K562 (cell line): Measurements from ENCODE around the gene PSMA5. TPM values are rescaled to one million over a fixed set of nuclear protein-coding genes. Genes with fewer than 3 reads are reported as not detected.

Experiments
- ATAC-seq: fragments of 200-7000 bp; cut with Tn5 transposase; 3 replicates; pipeline ENCODE4 v1.9.1; 2020; ENCODE audit warnings: moderate library complexity
- BruUV-seq: library from RNA; stranded (reverse); fragments of 400-500 nt; replicated peaks from 2 replicates; lab custom pipeline; 2021; lab: Mats Ljungman, UMichigan
- CTCF ChIA-PET: fragments of 300-600 bp; formaldehyde crosslinking; extraction: SDS; loops from one replicate; lab custom pipeline; 2021; ENCODE audit warnings: low intra/inter-chr PET ratio; lab: Yijun Ruan, JAX
- POLR2A ChIA-PET: fragments of 300-600, 350-650 bp; sonication (Branson Sonifier 250); formaldehyde crosslinking; extraction: SDS; loops from one replicate; lab custom pipeline; 2021; ENCODE audit warnings: antibody characterized with exemption, inconsistent platforms; lab: Yijun Ruan, JAX
- DNase-seq, 4 experiments: peaks; one replicate each; pipeline versions ENCODE4 v3.0.0 to v3.0.0-alpha.2; 2011 to 2018; ENCODE audit warnings: low spot score in 3 of 4, mixed read lengths in 3 of 4; ENCODE audit errors: extremely low read depth in 1 of 4
- FAIRE-seq: peaks from 2 replicates; lab custom pipeline; 2011; peaks lifted over from hg19 to GRCh38; lab: Jason Lieb, UNC
- H2AFZ ChIP-seq: 2 replicates; pipeline ENCODE4 v1.6.0; 2011; ENCODE audit warnings: low read depth, low read length, control low read depth, inconsistent platforms
- H3K27ac ChIP-seq: fragments of 200-600 bp; 3 replicates; pipeline ENCODE4 v1.8.0; 2011; ENCODE audit warnings: low read depth, mild to moderate bottlenecking, control low read depth, inconsistent platforms, low read length, moderate library complexity, mixed read lengths; ENCODE audit errors: extremely low read depth
- H3K27me3 ChIP-seq, 2 experiments: fragments of 300-600 bp in 1 of 2; 2 replicates in 1 of 2; 3 replicates in 1 of 2; pipeline versions ENCODE4 v1.6.0 to v1.8.0; 2011; ENCODE audit warnings: inconsistent platforms in 2 of 2, low read length in 2 of 2, mild to moderate bottlenecking in 1 of 2, mixed read lengths in 1 of 2, moderate library complexity in 1 of 2; ENCODE audit not compliant: control insufficient read depth in 2 of 2, insufficient read depth in 2 of 2
- H3K36me3 ChIP-seq: fragments of 300-600 bp; 3 replicates; pipeline ENCODE4 v1.8.0; 2011; ENCODE audit warnings: mild to moderate bottlenecking, low read length, inconsistent platforms; ENCODE audit not compliant: control insufficient read depth, insufficient read depth
- H3K4me1 ChIP-seq, 2 experiments: fragments of 200-600 bp in 1 of 2; replicated peaks in 1 of 2; 2 replicates in 1 of 2; 3 replicates in 1 of 2; pipeline versions ENCODE4 v1.5.1 to v1.8.0; 2011; ENCODE audit warnings: inconsistent platforms in 2 of 2, low read length in 2 of 2, mild to moderate bottlenecking in 1 of 2, mixed read lengths in 1 of 2, moderate library complexity in 1 of 2; ENCODE audit not compliant: control insufficient read depth in 2 of 2, insufficient read depth in 2 of 2
- H3K4me2 ChIP-seq: 2 replicates; pipeline ENCODE4 v1.6.1; 2011; ENCODE audit warnings: low read length, control low read depth, inconsistent platforms, mixed read lengths; ENCODE audit not compliant: insufficient read depth
- H3K4me3 ChIP-seq: fragments of 200-600 bp; sonication (generic), shearing (Covaris generic); 2 replicates; pipeline ENCODE4 v1.5.1; 2016; ENCODE audit warnings: control low read depth, inconsistent platforms
- H3K79me2 ChIP-seq: fragments of 200-600 bp; 3 replicates; pipeline ENCODE4 v1.8.0; 2011; ENCODE audit warnings: low read length, inconsistent platforms; ENCODE audit not compliant: control insufficient read depth, insufficient read depth
- H3K9ac ChIP-seq, 2 experiments: 2 replicates each; pipeline versions ENCODE4 v1.6.0 to v1.6.1; 2011; ENCODE audit warnings: low read depth in 2 of 2, low read length in 2 of 2, control low read depth in 1 of 2, inconsistent platforms in 1 of 2, mild to moderate bottlenecking in 1 of 2, mixed read lengths in 1 of 2; ENCODE audit not compliant: insufficient read depth in 1 of 2
- H3K9me1 ChIP-seq: one replicate; pipeline ENCODE4 v1.6.0; 2011; ENCODE audit warnings: inconsistent platforms, mild to moderate bottlenecking, low read length, moderate library complexity; ENCODE audit not compliant: control insufficient read depth, insufficient read depth
- H3K9me3 ChIP-seq: replicated peaks from 2 replicates; pipeline ENCODE4 v1.5.1; 2011; ENCODE audit warnings: low read depth, low read length, inconsistent platforms; ENCODE audit not compliant: control insufficient read depth, insufficient read depth
- H4K20me1 ChIP-seq: replicated peaks from 2 replicates; pipeline ENCODE4 v1.6.1; 2011; ENCODE audit warnings: low read length, inconsistent platforms, mixed read lengths; ENCODE audit not compliant: control insufficient read depth, insufficient read depth
- C11orf30 ChIP-seq: fragments of 450-650 bp; IDR thresholded peaks from 2 replicates; pipeline ENCODE4 v1.6.1; 2016; ENCODE audit warnings: low read depth, mild to moderate bottlenecking
- GMEB1 ChIP-seq: fragments of 250-450 bp; sonication (Bioruptor Pico); IDR thresholded peaks from 2 replicates; pipeline ENCODE4 v1.4.0; 2020; ENCODE audit warnings: mild to moderate bottlenecking
- HDAC1 ChIP-seq, 2 experiments: fragments of 450-650 bp; IDR thresholded peaks; 2 replicates each; pipeline ENCODE4 v1.6.1; 2016 to 2017; ENCODE audit warnings: inconsistent platforms in 1 of 2, mild to moderate bottlenecking in 1 of 2, moderate library complexity in 1 of 2
- HIVEP1 ChIP-seq: fragments of 250-450 bp; sonication (Bioruptor Pico); IDR thresholded peaks from 2 replicates; pipeline ENCODE4 v1.4.0; 2020; ENCODE audit warnings: mild to moderate bottlenecking
- HSF4 ChIP-seq: fragments of 250-450 bp; sonication (Bioruptor Pico); IDR thresholded peaks from 2 replicates; pipeline ENCODE4 v2.1.2; 2022; ENCODE audit warnings: mild to moderate bottlenecking, moderate library complexity, borderline replicate concordance
- MAFG ChIP-seq: fragments of 450-650 bp; conservative IDR thresholded peaks from 2 replicates; pipeline ENCODE4 v1.6.1; 2016; ENCODE audit warnings: missing genetic modification characterization, missing compliant biosample characterization
- MAFK ChIP-seq: IDR thresholded peaks from 2 replicates; pipeline ENCODE4 v1.6.1; 2011; ENCODE audit warnings: low read length, improper control_type of control experiment
- NFXL1 ChIP-seq: fragments of 450-650 bp; formaldehyde crosslinking; IDR thresholded peaks from 2 replicates; pipeline ENCODE4 v1.4.0; 2021; ENCODE audit warnings: mild to moderate bottlenecking
- SMARCA4 ChIP-seq: fragments of 450-650 bp; IDR thresholded peaks from 2 replicates; pipeline ENCODE4 v1.6.1; 2016
- ZNF134 ChIP-seq: fragments of 250-450 bp; sonication (Bioruptor Pico); conservative IDR thresholded peaks from 2 replicates; pipeline ENCODE4 v1.4.0; 2020
- ZNF280B ChIP-seq: fragments of 250-450 bp; sonication (Bioruptor Pico); IDR thresholded peaks from 2 replicates; pipeline ENCODE4 v1.5.1; 2021; ENCODE audit warnings: mild to moderate bottlenecking
- ZNF316 ChIP-seq: fragments of 450-650 bp; IDR thresholded peaks from 2 replicates; pipeline ENCODE4 v1.6.1; 2016
- WGBS: fragments of 100-300 bp; shearing (Covaris generic); methylation state at CpG from one replicate; pipeline ENCODE4 v1.1.6; 2016; ENCODE audit warnings: low coverage, mixed read lengths; ENCODE audit not compliant: insufficient coverage; ENCODE audit errors: missing lambda C conversion rate; 5-methylcytosine and 5-hydroxymethylcytosine counted together
- in situ Hi-C: fragments of 300-500 bp; cut with MboI; formaldehyde crosslinking; loops from 4 replicates; pipeline ENCODE4 v1.15.0; 2018; ENCODE audit warnings: inconsistent platforms, mixed read lengths
- intact Hi-C: fragments of 100-400 bp; cut with micrococcal nuclease; formaldehyde crosslinking; loops from 2 replicates; pipeline ENCODE4 v1.14.2; 2022
- polyA plus RNA-seq, 8 experiments: library from polyadenylated mRNA; depleted of rRNA in 4 of 8; stranded (reverse) in 5 of 8; unstranded in 3 of 8; fragments of >200 nt; fragmentation: Nextera tagmentation in 2 of 8; fragmentation: Illumina TruSeq in 1 of 8; extraction: Ambion mirVana in 2 of 8; extraction: Trizol in 1 of 8; gene quantifications; 2 replicates each; pipeline versions ENCODE4 v1.2.1 to v1.2.3, GENCODE V29; 2011 to 2014; ENCODE audit warnings: inconsistent platforms in 1 of 8, missing spikeins in 1 of 8
- total RNA-seq, 7 experiments: library from RNA; depleted of rRNA in 6 of 7; stranded (reverse); fragments of >200 nt in 6 of 7; fragmentation: Illumina TruSeq in 2 of 7; extraction: Trizol in 2 of 7; gene quantifications; 2 replicates each; pipeline versions ENCODE4 v1.2.1 to v1.2.3, GENCODE V29; 2011 to 2021; ENCODE audit warnings: low replicate concordance in 1 of 7

Gene PSMA5
- total and polyA plus RNA-seq, 9 of the 15 experiments (the other 6 are each of a cell fraction or from before 2014, with no cell fraction given): 82.6 to 542 (median 287) TPM

GRCh38 chr1:109454497-109455133 is 28.4 kb upstream of the PSMA5 start (continued):
- TF ChIP-seq HDAC1 (IDR thresholded peaks at IDR 0.05) (no peak), ZNF134 (CRISPR knock-in tag) (no peak), ZNF280B (CRISPR knock-in tag) (0 out of 2 replicates have a peak, but pooled peaks have one; percentile 28)
- TF ChIP-seq, all 486 proteins: peak for 5

- in situ Hi-C loops: no loop called here
- WGBS: 3% methylated on average over 4 of the region's 4 CpGs
- POLR2A ChIA-PET: no interaction called here
- no TSS peak for BruUV-seq
- CTCF ChIA-PET: interaction anchor here (0.6 kb wide), 1 partner anchor 564 kb away, joined by 3 read pairs; no protein-coding TSS in a partner anchor
- Histone ChIP-seq H3K9me1 (no peaks in the 10 kb centered on the region), H3K27ac (no peak overlapping the region), H3K4me2 (no peak overlapping the region), H3K9me3 (no peaks in the 10 kb centered on the region), H4K20me1 (no peaks in the 10 kb centered on the region), H3K79me2 (no peaks in the 10 kb centered on the region), H3K4me1 (no peaks in the 10 kb centered on the region; a peak in 1 of 5 replicates), H3K9ac (no peak overlapping the region)
- intact Hi-C loops: no loop called here
- no peak for ATAC-seq
- FAIRE-seq: no peak
- DNase-seq: no peak
- no peak for TF ChIP-seq HIVEP1 (CRISPR knock-in tag)
- peak; percentile 74 for TF ChIP-seq C11orf30
- TF ChIP-seq NFXL1 (CRISPR knock-in tag): no peak
- TF ChIP-seq HSF4 (CRISPR knock-in tag): no peak
- TF ChIP-seq SMARCA4: no peak
- peak; percentile 34; the same call in 1 of the 2 replicates for TF ChIP-seq MAFG (tag)
- TF ChIP-seq GMEB1 (CRISPR knock-in tag): no peak
- TF ChIP-seq ZNF316: peak; percentile 89
- peak; percentile 30; the same call in 1 of the 2 replicates for TF ChIP-seq MAFK
- TF ChIP-seq, all 486 proteins: peak for 4
- Histone ChIP-seq H3K27me3 (peaks cover 6 to 11% of the 10 kb centered on the region in 2 experiments; a peak in 3 of 5 replicates), H3K4me3 (no peak overlapping the region), H2AFZ (peak overlapping the region; percentile 35), H3K36me3 (no peaks in the 10 kb centered on the region)
Observed at GRCh38 chr1:109447524-109447923, 21.3 kb upstream of the PSMA5 start.
